HEK293T (cell line): ENCODE results near the gene MAB21L4.

Experiments
- BHLHE40 ChIP-seq: fragments of 450-650 bp; IDR thresholded peaks from 2 replicates; pipeline ENCODE4 v1.6.1; 2016; ENCODE audit warnings: mild to moderate bottlenecking, moderate library complexity, borderline replicate concordance
- CTBP1 ChIP-seq: fragments of 450-650 bp; IDR thresholded peaks from 2 replicates; pipeline ENCODE4 v1.6.1; 2016; ENCODE audit warnings: borderline replicate concordance
- FOXA1 ChIP-seq: fragments of 450-650 bp; IDR thresholded peaks from 2 replicates; pipeline ENCODE4 v1.6.1; 2016; ENCODE audit warnings: mild to moderate bottlenecking
- FOXK2 ChIP-seq: fragments of 450-650 bp; IDR thresholded peaks from 2 replicates; pipeline ENCODE4 v1.6.1; 2016; ENCODE audit warnings: mild to moderate bottlenecking
- L3MBTL2 ChIP-seq: fragments of 450-650 bp; conservative IDR thresholded peaks from 2 replicates; pipeline ENCODE4 v1.6.1; 2016; ENCODE audit warnings: mild to moderate bottlenecking
- NFRKB ChIP-seq: fragments of 450-650 bp; IDR thresholded peaks from 2 replicates; pipeline ENCODE4 v1.6.1; 2016; ENCODE audit warnings: mild to moderate bottlenecking, moderate library complexity
- SUZ12 ChIP-seq: fragments of 450-650 bp; IDR thresholded peaks from 2 replicates; pipeline ENCODE4 v1.6.1; 2016; ENCODE audit warnings: mild to moderate bottlenecking
- ZNF384 ChIP-seq: fragments of 450-650 bp; IDR thresholded peaks from 2 replicates; pipeline ENCODE4 v1.6.1; 2016

- no peak for TF ChIP-seq L3MBTL2
- TF ChIP-seq CTBP1: no peak
- TF ChIP-seq BHLHE40: no peak
- TF ChIP-seq ZNF384: no peak
- TF ChIP-seq FOXA1: no peak
- TF ChIP-seq SUZ12: no peak
- no peak for TF ChIP-seq FOXK2
- no peak for TF ChIP-seq NFRKB
Observed at GRCh38 chr2:240885566-240885965, 10.4 kb downstream of the MAB21L4 start.
